Ramos (cell line): ENCODE results near the gene RASGRF2.
"Not testable (repeated sequence)": the region's sequence is repeated elsewhere in the genome, so short reads cannot be mapped to it uniquely, and the experiment has no call there.

Experiments
- in situ Hi-C: fragments of 300-500 bp; cut with MboI; formaldehyde crosslinking; loops from one replicate; pipeline ENCODE4 v1.14.3; 2022; ENCODE audit warnings: low sequenced_read_pairs; ENCODE audit not compliant: unreplicated experiment

Gene RASGRF2

DNA sequence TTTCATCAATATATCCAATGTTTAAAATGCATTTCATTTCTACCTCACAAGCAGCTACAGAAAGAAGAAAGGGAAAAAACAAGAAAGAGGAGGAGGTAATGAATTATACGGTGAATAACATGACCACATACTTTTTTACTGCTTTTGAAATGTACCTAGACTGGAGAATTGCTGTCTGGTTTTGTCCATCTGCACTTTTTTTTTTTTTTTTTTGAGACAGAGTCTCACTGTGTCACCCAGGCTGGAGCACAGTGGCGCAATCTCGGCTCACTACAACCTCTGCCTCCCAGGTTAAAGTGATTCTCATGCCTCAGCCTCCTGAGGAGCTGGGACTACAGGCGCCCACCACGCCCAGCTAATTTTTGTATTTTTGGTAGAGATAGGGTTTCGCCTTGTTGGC is 58.4 kb downstream of the RASGRF2 start:
- in situ Hi-C loops, result not testable (repeated sequence)

DNA sequence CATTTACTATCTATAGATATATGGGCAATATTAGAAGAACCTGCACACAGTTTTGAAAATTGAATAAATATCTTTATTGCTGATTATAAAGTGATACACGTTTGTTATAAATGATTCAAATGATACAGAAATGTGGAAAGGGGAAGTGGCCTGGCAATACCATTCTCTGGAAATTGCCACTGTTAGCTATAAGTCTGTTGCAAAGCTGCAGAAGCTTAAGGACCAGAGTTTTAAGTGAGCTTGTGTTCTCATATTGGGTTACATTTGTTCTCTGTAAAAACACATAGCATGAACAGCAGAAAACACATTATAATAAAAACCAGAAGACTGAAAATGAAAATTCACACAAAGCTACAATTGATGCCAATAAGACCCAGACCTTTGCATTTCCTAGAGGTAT is 59.6 kb downstream of the RASGRF2 start:
- in situ Hi-C loops, result no loop called here

DNA sequence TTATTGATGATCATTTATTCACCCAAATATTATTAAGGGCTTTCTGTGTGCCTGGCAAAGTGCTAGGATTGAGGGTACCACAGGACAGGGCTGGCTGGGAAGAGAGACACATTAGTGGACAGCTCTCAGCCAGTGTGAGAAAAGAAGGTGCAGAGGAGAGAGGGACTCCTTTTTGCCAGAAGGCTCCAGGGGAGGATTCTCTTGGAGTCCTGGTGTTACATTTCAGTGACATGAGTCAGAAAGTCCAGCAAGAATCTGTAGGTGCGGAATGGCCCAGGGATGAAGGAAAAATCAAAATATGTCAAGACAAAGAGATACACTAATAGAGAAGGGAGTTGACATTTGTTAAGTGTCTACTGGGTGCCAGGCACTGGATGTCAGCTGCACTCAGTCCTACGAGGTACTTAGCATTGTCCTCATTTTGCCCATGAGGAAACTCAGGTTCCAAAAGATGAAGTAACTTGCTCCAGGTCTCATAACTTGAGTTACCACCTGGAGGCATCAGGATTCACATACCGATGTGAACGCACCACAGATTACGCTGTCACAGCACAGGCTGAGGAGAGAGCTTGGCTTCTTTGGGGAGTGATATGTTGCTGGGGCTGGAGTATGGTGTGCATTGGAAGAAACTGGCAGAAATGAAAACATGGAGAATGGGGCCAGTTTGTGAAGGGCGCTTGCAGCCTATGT is 60.5 kb downstream of the RASGRF2 start:
- in situ Hi-C loops, result no loop called here

DNA sequence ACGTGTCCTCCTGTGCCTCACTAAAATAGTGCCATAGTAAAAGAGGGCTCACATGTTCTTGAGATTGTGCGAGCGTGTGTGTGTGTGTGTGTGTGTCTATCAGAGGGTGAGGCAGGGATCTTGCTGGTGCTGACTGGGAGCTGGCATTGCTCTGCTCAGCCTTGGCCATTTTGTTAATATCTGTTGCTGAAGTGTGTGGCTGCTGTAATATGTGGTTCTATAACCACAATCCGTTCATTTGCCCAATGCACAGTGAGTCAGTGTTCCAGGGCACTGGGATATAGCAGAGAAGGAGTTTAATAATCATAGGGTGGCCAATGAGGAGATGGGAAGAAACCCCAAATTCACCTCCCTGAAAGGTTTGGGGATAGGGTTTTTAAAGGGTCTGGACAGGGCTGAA is 61.3 kb downstream of the RASGRF2 start:
- in situ Hi-C loops, result no loop called here

DNA sequence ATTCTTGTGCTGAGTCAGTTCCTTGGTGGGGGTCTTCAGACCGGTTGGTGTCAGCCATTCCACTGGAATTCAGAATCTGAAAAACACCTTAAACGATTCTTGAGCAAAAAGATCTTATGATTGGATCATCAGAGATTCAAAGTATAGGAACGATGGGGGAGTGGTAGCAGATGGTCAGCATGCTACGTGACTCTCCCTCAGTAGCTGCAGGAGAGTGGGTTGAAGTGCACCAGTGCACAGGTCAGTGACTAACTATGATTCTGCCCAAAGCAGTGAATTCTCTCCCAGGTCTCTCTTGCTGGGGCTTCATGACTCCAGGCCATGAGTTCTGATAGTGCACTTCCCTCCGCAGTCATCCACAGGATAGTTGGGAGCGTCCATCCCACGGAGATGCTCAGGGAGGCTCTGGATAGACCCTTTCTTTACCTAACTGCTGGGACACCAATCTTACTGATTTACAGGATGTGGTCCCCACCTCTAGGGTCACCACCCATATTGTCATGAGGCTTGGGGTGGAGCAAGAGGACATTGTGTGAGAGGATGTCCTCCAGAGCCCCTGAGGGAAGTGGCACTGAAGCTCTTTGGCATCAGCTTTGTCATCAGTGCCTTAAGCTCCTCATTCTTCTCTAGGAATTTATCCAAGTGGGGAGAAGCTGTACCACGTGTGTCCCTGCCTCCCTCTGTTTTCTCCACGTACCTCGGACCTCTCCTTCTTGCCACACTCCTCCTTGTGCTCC is 62.0 kb downstream of the RASGRF2 start:
- in situ Hi-C loops, result no loop called here

DNA sequence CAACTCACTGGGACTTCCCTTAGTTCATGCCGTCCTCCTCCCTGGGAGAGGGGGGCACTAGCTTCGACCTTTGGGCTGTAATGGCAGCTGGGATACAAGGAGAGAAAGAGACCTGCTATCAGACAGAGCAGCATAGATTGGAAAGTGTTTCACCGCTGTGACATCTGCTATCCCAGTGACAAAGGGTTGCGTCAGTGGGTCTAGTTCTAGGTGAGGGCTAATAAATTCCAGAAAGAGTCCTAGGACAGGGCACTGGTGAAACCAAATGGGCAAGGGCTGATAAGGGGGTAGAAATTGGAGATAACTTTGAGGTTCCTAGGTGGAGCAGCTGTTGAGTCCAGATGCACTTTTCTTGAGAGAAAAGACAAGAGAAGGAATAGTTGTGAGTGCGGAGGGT is 62.5 kb downstream of the RASGRF2 start:
- in situ Hi-C loops, result no loop called here

DNA sequence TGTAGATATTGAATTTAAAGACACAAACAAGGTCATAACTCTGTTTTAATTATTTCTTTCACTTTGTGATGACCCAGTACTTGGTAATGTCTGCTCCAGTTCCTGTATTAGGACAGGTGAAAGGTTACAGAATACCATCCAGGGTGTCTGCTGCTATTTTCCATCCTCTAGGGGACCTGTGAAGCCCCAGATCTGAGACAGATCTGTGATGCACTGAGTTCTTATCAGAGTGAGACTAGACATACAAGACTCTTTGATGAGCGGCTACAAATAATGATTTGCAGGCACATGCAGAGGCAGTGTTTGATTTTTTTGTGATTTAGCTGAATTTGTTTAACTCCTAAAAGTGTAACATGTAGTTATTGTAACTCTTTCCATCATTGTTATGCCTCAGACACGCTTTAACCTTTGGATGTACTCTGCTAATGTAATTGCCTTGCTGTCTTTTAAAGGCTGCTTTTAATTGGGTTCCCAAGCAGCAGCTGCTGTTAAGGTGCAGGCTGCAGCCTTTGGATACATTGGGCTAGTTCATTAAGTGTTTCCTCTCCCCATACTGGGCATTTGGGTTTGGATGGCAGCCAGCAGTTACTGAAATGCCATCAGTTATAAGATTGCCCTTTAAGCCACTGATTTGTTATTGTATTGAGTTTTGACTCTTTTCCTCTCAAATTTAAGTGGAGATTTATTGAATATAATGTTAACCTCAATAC is 63.3 kb downstream of the RASGRF2 start:
- in situ Hi-C loops, result no loop called here

DNA sequence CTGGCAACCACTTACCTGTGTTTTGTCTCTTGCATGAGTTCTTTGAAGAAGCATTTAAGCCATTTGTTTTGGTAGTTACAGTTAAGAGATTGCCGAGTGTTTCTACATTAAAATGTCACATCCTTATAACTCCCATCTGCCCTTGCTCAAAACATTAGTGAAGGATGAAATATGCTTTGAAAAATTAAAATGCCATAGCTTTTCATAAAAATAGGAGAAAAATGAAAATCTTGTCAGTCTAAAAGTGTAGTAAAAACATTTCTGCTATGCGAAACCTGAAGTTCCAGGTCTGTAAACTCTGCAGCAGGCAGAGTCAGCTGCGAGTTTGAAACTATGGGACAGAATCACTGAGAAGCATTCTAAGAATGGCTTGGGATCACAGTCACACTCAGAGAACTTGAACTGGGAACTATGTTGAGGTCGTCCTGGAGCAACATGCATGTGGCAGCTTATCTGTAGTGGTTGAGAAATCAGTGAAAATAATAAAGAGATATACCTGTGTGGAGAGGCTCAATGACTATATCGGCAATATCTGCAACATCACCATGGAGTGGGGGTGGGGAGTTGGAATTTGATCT is 67.4 kb downstream of the RASGRF2 start:
- in situ Hi-C loops, result no loop called here

DNA sequence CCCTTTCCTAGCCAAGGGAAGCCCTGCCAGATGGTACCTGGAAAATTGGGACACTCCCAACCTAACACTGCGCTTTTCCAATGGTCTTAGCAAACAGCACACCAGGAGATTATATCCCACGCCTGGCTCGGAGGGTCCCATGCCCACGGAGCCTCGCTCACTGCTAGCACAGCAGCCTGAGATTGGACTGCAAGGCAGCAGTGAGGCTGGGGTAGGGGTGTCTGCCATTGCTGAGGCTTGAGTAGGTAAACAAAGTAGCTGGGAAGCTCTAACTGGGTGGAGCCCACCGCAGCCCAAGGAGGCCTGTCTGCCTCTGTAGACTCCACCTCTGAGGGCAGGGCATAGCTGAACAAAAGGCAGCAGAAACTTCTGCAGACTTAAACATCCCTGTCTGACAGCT is 68.7 kb downstream of the RASGRF2 start:
- in situ Hi-C loops, result not testable (repeated sequence)

DNA sequence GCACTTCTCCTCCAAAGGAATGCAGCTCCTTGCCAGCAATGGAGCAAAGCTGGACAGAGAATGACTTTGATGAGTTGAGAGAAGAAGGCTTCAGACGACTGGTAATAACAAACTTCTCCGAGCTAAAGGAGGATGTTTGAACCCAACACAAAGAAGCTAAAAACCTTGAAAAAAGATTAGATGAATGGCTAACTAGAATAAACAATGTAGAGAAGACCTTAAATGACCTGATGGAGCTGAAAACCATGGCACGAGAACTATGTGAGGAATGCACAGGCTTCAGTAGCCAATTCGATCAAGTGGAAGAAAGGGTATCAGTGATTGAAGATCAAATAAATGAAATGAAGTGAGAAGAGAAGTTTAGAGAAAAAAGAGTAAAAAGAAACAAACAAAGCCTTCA is 69.6 kb downstream of the RASGRF2 start:
- in situ Hi-C loops, result not testable (repeated sequence)

DNA sequence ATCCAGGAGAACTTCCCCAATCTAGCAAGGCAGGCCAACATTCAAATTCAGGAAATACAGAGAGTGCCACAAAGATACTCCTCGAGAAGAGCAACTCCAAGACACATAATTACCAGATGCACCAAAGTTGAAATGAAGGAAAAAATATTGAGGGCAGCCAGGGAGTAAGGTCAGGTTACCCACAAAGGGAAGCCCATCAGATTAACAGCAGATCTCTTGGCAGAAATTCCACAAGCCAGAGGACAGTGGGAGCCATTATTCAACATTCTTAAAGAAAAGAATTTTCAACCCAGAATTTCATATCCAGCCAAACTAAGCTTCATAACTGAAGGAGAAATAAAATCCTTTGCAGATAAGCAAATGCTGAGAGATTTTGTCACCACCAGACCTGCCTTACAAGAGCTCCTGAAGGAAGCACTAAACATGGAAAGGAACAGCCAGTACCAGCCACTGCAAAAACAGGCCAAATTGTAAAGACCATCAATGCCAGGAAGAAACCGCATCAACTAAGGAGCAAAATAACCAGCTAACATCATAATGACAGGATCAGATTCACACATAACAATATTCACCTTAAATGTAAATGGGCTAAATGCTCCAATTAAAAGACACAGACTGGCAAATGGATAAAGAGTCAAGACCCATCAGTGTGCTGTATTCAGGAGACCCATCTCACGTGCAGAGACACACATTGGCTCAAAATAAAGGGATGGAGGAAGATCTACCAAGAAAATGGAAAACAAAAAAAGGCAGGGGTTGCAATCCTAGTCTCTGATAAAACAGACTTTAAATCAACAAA is 70.3 kb downstream of the RASGRF2 start:
- in situ Hi-C loops, result not testable (repeated sequence)

DNA sequence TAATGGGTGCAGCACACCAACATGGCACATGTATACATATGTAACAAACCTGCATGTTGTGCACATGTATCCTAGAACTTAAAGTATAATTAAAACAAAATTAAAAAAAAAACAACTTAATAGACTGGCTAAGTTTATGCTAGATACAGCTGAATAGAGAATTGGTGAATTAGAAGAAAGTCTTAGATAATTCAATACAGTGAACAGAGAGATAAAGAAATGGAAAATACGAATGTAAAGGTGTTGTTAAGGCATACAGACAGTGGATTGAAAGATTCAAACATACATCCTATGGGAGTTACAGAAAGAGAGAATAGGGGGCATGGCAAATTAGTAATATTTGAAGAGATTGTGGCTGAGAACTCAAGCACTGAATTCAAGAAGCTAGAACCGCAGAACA is 75.4 kb downstream of the RASGRF2 start:
- in situ Hi-C loops, result no loop called here

DNA sequence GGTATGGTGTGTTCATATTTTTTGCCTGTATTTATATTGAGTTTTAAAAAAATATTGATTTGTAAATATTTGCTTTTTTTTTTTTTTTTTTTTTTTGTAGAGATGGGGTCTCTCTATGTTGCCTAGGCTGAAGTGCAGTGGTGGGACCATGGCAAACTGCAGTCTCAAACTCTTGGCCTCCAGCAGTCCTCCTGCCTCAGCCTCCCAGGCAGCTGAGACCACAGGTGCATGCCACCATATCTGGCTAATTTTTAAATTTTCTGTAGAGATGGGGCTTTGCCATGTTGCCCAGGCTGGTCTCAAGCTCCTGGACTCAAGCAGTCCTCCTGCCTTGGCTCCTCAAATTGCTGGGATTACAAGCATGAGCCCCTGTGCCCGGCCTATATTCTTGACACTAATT is 78.3 kb downstream of the RASGRF2 start:
- in situ Hi-C loops, result no loop called here

DNA sequence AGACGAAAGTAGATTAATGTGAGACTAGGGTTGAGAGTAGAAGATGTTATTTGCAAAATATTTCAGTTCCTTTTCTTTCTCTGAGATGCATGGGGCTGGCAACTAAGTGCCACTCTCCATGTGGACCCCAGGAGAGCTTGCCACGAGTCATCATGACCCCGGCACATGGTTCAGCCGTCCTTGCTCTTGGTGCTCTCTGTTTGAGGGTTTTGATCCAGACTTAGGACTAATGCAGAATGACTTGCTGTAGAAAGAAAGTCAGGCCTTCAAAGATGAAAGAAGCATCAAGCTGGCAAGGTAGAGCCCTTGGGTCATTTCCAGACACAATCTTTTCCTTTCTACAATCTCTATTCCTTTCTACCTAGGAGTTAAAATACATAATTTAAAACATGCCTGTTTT is 84.7 kb downstream of the RASGRF2 start:
- in situ Hi-C loops, result no loop called here

DNA sequence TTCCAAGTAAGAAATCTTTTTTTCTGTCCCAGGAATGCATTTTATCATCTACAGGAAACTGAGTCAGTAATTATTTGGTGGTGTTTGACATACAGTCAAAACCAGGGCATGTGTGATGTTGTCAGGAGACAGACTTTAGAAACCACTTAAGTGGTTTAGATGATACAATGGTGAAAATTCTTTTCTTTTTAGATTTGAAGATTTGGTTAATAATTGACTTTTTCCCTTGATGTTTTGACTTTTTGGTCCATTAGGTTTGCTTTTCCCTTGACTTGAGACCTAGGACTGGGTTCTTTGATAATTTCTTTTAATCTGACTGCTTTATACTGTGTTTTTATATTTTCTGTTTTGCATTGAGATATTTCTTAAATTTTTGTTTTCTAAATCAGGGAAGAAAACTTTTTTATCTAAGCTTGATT is 85.2 kb downstream of the RASGRF2 start:
- in situ Hi-C loops, result no loop called here

DNA sequence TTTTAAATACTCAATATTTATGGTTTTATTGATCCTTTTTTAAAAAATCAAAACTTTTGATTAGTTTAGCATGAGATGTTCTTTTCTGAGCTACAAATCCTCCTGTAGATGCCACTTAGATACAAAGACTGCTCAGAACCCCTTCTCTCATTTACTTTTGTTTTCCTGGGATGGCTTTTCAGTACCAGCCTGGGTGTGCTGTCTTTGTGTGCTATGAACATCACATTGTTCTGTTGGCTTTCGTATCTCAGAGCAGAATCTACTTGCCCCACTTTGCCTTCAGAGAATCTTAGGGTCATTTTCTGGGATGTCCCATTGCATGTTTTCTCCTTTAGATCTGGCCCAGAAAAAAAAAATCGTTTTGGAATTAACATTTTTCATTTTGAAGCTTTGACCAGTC is 85.9 kb downstream of the RASGRF2 start:
- in situ Hi-C loops, result no loop called here

DNA sequence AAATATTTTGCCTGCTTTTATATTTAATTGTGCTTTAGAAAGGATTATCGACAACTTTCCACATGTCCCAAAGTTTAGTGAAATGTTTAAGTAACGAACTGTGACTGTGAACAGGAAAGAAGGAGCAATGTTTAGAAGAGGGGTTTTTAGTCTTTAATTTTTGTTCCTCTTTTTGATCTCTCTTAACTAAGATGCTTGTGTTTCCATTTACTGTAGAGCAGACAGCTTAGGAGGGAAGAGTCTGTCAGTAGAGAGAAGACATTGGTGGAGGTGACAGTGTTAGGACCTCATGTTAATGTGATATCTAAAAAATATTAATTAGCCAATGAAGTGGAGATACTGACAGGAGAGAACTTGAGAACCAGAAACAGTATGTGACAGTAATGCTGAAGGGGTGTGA is 92.2 kb downstream of the RASGRF2 start:
- in situ Hi-C loops, result no loop called here

DNA sequence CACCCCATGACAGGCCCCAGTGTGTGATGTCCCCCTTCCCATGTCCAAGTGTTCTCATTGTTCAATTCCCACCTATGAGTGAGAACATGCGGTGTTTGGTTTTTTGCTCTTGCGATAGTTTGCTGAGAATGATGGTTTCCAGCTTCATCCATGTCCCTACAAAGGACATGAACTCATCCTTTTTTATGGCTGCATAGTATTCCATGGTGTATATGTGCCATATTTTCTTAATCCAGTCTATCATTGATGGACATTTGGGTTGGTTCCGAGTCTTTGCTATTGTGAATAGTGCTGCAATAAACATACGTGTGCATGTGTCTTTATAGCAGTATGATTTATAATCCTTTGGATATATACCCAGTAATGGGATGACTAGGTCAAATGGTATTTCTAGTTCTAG is 93.1 kb downstream of the RASGRF2 start:
- in situ Hi-C loops, result not testable (repeated sequence)

DNA sequence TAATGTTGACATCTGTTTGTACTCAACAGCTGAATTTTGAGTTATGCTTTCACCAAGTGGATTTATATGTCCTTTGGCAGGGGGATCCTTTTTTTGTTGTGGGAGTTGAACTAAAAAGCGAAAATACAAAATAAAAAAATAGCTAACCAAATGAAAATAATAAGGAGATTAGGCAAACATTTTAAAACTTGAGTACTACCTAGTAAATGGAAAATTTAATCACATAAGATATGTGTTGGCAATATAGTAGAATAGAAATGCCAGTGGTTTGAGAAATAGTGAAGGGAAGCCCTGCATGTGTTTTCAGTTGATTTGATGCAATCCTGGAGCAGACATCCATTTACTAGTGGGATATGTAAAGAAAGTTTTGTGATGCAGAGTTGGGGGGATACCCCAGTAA is 98.0 kb downstream of the RASGRF2 start:
- in situ Hi-C loops, result no loop called here

DNA sequence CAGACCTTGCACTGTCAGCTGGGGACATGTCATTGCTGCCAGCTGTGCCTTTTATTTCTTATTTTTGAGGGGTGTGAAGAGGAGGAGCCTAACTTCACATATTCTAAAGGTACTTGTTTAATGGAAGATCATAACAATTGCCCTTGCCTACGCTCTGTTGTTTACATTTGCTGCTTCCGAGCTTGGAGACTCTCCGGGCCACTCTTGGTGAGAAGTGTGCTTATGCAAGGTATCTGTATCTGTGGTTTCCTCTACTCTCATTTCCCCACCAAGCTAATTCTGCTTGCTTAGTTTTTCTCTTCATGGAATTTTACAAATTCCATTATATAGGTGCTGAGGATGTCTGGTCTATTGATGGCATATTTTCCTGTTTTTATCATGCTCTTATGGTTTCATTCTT is 105.3 kb downstream of the RASGRF2 start:
- in situ Hi-C loops, result no loop called here
